Spinal cord (tissue), 10 donors: ENCODE results near the gene FMO1. TPM values are rescaled to one million over a fixed set of nuclear protein-coding genes. Genes with fewer than 3 reads are reported as not detected.

Experiments used
- DNase-seq, 6 donors: peaks; one replicate each; pipeline versions ENCODE4 v3.0.0 to v3.0.0-alpha.2; 2013 to 2015; ENCODE audit warnings: low spot score in 6 of 6, low read depth in 4 of 6
- H3K27ac ChIP-seq: one replicate; pipeline ENCODE4 v1.5.1; 2013; ENCODE audit warnings: low read depth, low read length, control low read depth
- H3K27me3 ChIP-seq: one replicate; pipeline ENCODE4 v1.6.1; 2013; ENCODE audit warnings: low read length; ENCODE audit not compliant: control insufficient read depth, insufficient read depth
- H3K36me3 ChIP-seq: one replicate; pipeline ENCODE4 v1.6.1; 2013; ENCODE audit warnings: low read length; ENCODE audit not compliant: control insufficient read depth, insufficient read depth
- H3K4me1 ChIP-seq: one replicate; pipeline ENCODE4 v1.6.1; 2013; ENCODE audit warnings: low read length; ENCODE audit not compliant: control insufficient read depth, insufficient read depth
- H3K4me3 ChIP-seq: one replicate; pipeline ENCODE4 v1.5.1; 2013; ENCODE audit warnings: low read depth, low read length, control low read depth
- H3K9me3 ChIP-seq: one replicate; pipeline ENCODE4 v1.6.1; 2013; ENCODE audit warnings: low read length; ENCODE audit not compliant: control insufficient read depth, insufficient read depth
- WGBS: methylation state at CpG from one replicate; pipeline ENCODE4 v1.1.5; 2013; ENCODE audit warnings: missing lambda C conversion rate; ENCODE audit not compliant: insufficient coverage; 5-methylcytosine and 5-hydroxymethylcytosine counted together
- long read RNA-seq, 4 donors: transcript quantifications; one replicate each; lab custom pipeline, GENCODE V29; 2026
- polyA plus RNA-seq, 2 donors: library from polyadenylated mRNA; unstranded; fragments of 120-200 nt; gene quantifications; one replicate each; pipeline ENCODE4 v1.2.1, GENCODE V29; 2013; ENCODE audit not compliant: insufficient read length in 2 of 2
- total RNA-seq, 2 donors: library from RNA; depleted of rRNA in 1 of 2; stranded (reverse); fragments of 120-200 nt in 1 of 2; fragments of >200 nt in 1 of 2; gene quantifications; one replicate each; pipeline versions ENCODE4 v1.2.3 to v1.2.4, GENCODE V29; 2013 to 2014
- donor health status: healthy.

Gene FMO1
- total RNA-seq (10 to 100 TPM; 47.1 to 75.7 TPM), polyA plus RNA-seq (10 to 100 TPM in 1 of 2 donors, 1 to 10 TPM in 1; 3.0 to 13.2 TPM)
- long read RNA-seq, donor 1, partial matches to known transcripts: 0 of 3 reads
- long read RNA-seq, donor 1, other reads (novel, unspliced or antisense): 0 of 3 reads
- long read RNA-seq, donor 2: 0 reads
- long read RNA-seq, donor 3: 0 reads
- long read RNA-seq, donor 4: 0 reads

DNA sequence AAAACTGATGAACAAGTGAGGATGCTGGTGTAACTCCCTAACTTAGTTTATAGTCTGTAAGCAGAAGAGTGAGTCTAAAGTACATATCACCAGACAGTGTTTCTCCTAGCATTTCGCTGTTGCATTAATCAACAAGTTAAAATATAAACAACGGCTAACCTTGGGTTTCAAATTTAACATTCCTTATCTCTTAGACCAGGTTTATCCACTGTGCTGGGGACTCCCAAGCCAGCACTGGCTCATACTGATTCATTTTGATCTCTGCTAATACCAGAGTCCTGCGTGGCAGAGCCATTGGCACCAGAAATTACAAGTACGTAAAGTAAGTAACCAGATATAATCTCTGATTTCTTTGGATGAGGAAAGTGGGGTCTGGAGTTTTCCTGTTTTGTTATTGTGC is at the start of gene FMO1:
Gene FMO1 (plus strand): TSS at position 193 of the 400 bp plus-strand sequence. CDS start 9,594 bp downstream, outside the sequence.
- Histone ChIP-seq H3K36me3 (no peaks in the 10 kb centered on the region), H3K27ac (no peak within 1 kb of the TSS), H3K27me3 (peaks cover 3% of the 10 kb centered on the region), H3K4me3 (no peak within 1 kb of the TSS), H3K9me3 (no peaks in the 10 kb centered on the region), H3K4me1 (peaks cover 16% of the 10 kb centered on the region)
- 85% methylated on average over 2 of the region's 4 CpGs for WGBS
- no peak for DNase-seq

- H3K4me1 ChIP-seq: no peaks in the 10 kb centered on the region
Observed at GRCh38 chr1:171204296-171204695, 44.0 kb upstream of the FMO1 start.

DNA sequence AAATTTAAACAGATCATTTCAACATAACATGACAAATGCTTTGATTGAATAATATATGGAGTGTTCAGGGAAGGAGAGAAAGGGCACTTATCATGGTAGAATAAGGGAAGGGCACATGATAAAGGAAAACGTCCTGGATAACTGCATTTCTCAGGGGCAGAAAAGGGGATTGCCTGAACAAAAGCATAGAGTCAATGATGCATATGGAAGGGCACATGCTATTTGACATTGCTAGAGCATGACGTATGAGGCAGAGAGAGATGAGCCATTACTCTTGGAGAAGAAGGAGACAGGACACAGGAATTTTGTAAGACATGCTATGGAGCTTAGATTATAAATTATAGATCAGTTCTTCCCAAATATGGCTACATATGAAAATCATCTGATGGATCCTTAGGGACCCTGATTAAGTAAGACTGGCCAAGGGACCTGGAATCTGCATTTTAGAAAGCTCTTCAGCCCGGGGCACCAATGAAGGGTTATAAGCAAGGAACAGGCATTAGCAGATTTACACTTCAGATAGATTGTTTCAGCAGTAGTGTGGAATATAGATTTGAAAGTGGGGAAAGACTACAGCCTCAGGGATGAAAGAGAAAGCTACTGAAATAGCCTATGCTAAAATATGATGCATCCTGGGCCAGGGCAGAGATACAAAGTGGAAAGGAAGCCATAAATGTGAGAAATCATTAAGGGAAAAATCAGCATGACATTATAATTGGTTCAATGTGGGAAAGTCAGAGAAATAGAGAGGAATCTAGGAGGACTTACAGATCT is 41.9 kb upstream of the FMO1 start:
- Histone ChIP-seq H3K4me1 (no peaks in the 10 kb centered on the region), H3K9me3 (no peaks in the 10 kb centered on the region), H3K4me3 (no peak overlapping the region), H3K36me3 (no peaks in the 10 kb centered on the region), H3K27me3 (no peaks in the 10 kb centered on the region), H3K27ac (no peak overlapping the region)
- DNase-seq: no peak
- WGBS: 50% methylated on average over 1 of the region's 3 CpGs

More at GRCh38 chr1:171204296-171204695, 44.0 kb upstream of the FMO1 start:
- no peak for DNase-seq
- H3K4me3 ChIP-seq: no peak overlapping the region
- no peaks in the 10 kb centered on the region for H3K36me3 ChIP-seq
- no CpG with 5 or more reads among the region's 5 CpGs for WGBS
- H3K9me3 ChIP-seq: no peaks in the 10 kb centered on the region
- H3K27me3 ChIP-seq: no peaks in the 10 kb centered on the region
- no peak overlapping the region for H3K27ac ChIP-seq

GRCh38 chr1:171206978-171207355 is 41.3 kb upstream of the FMO1 start:
- Histone ChIP-seq H3K4me3 (no peak overlapping the region), H3K4me1 (no peaks in the 10 kb centered on the region), H3K27me3 (no peaks in the 10 kb centered on the region), H3K27ac (no peak overlapping the region), H3K9me3 (no peaks in the 10 kb centered on the region), H3K36me3 (no peaks in the 10 kb centered on the region)
- no peak for DNase-seq
- 100% methylated on average over 1 of the region's 1 CpG for WGBS

- Histone ChIP-seq H3K9me3 (no peaks in the 10 kb centered on the region), H3K4me3 (no peak overlapping the region), H3K4me1 (no peaks in the 10 kb centered on the region), H3K27me3 (no peaks in the 10 kb centered on the region), H3K36me3 (no peaks in the 10 kb centered on the region), H3K27ac (no peak overlapping the region)
- WGBS: no CpG with 5 or more reads among the region's 2 CpGs
- DNase-seq: no peak
Observed at GRCh38 chr1:171207377-171207776, 40.9 kb upstream of the FMO1 start.

DNA sequence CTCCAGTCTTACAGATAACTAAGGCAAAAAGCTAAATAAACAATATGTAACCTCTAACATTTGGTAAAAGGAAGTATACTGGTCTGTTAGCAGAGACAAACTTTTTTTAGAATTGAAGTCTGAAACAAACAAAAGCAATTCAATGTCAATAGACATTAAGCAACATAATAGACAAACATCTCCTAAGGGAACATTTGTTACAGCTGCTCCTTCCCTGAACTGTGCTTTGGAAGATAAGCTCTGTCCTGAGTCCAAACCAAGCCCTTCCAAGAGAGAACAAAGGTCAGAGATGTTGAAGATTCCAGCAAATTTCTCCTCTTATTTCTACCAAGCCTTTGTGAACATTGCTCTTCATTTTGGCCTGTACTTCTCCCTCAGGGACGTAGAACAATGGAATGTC is 37.9 kb upstream of the FMO1 start:
- Histone ChIP-seq H3K4me1 (no peaks in the 10 kb centered on the region), H3K27ac (peak overlapping the region; percentile 16), H3K4me3 (no peak overlapping the region), H3K9me3 (no peaks in the 10 kb centered on the region), H3K36me3 (no peaks in the 10 kb centered on the region), H3K27me3 (no peaks in the 10 kb centered on the region)
- peak in 2 of 6 donors; percentile 13 to 59 for DNase-seq
- WGBS: no CpG with 5 or more reads among the region's 1 CpG

DNA sequence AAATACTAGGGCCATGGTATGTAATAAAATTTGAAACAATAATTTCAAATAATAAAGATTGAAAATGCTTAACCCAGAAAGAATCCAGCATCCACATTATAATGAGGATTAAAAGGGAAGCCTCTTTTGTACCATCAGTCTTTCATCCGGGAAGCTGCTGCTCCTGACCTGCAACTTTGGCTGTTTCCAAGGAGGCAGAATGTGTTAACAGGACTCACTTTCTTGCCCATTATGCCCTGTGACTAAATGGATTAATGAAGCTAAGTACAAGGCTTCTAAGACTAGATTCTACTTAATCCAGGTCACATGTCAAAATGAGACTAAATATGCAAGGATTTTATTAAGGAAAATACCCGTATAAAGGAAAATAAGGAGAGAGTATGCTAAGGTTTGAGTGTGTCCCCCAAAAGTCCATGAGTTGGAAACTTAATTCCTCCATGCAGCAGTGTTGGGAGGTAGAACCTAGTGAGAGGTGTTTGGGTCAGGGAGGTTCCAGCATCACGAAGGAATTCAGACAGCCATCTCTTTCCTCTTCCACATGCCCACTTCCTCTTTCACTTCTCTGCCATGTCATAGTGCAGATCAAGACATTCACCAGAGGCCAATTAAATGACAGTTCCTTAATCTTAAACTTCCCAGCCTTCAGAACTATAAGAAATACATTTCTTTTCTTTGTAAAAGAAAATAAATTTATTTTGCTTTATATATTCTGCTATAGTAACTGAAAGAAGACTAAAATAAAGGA is 35.5 kb upstream of the FMO1 start:
- H3K27me3 ChIP-seq: no peaks in the 10 kb centered on the region
- H3K27ac ChIP-seq: no peak overlapping the region
- no CpG with 5 or more reads among the region's 3 CpGs for WGBS
- no peaks in the 10 kb centered on the region for H3K36me3 ChIP-seq
- no peaks in the 10 kb centered on the region for H3K9me3 ChIP-seq
- no peak overlapping the region for H3K4me3 ChIP-seq
- H3K4me1 ChIP-seq: no peaks in the 10 kb centered on the region
- peak in 2 of 6 donors; percentile 9 to 38 for DNase-seq

- Histone ChIP-seq H3K27ac (no peak overlapping the region), H3K9me3 (no peaks in the 10 kb centered on the region), H3K4me1 (peaks cover 8% of the 10 kb centered on the region), H3K27me3 (no peaks in the 10 kb centered on the region), H3K4me3 (no peak overlapping the region), H3K36me3 (no peaks in the 10 kb centered on the region)
- no peak for DNase-seq
- WGBS: 74% methylated on average over 6 of the region's 12 CpGs
Observed at GRCh38 chr1:171213559-171214454, 34.5 kb upstream of the FMO1 start.
